ENCODE data around the gene IGFBPL1.
A peak's percentile ranks its signal among the peaks of the same experiment; 100 is the strongest.

IGFBPL1 gene

GRCh38 chr9:38374847-38375571 lies 49.2 kb downstream of the IGFBPL1 start:
- Histone ChIP-seq H3K27me3 (ENCODE audit: insufficient read depth, low read depth, severe bottlenecking) (no peaks in the 10 kb centered on the region), H3K36me3 (no peaks in the 10 kb centered on the region), H3K9me3 (ENCODE audit: severe bottlenecking) (no peaks in the 10 kb centered on the region), H3K4me3 (ENCODE audit: low read depth, low read length) (no peak overlapping the region), H3K27ac (no peak overlapping the region)
- DNase-seq, result no peak
- TF ChIP-seq CTCF (IDR thresholded peaks at IDR 0.05; ENCODE audit: low read depth, low read length), result no peak

GRCh38 chr9:38373679-38374078 lies 50.6 kb downstream of the IGFBPL1 start:
- no peak for DNase-seq
- H3K9me3 ChIP-seq (ENCODE audit: severe bottlenecking), result no peaks in the 10 kb centered on the region
- no peak overlapping the region for H3K4me3 ChIP-seq (ENCODE audit: low read depth, low read length)
- H3K27ac ChIP-seq, result no peak overlapping the region
- no peaks in the 10 kb centered on the region for H3K27me3 ChIP-seq (ENCODE audit: insufficient read depth, low read depth, severe bottlenecking)
- no peaks in the 10 kb centered on the region for H3K36me3 ChIP-seq
- no peak for TF ChIP-seq CTCF (IDR thresholded peaks at IDR 0.05; ENCODE audit: low read depth, low read length)

GRCh38 chr9:38372762-38373619 lies 51.3 kb downstream of the IGFBPL1 start:
- DNase-seq, result no peak
- no peak overlapping the region for H3K27ac ChIP-seq

GRCh38 chr9:38371495-38371894 lies 52.8 kb downstream of the IGFBPL1 start:
- Histone ChIP-seq H3K36me3 (no peaks in the 10 kb centered on the region), H3K27ac (no peak overlapping the region), H3K9me3 (ENCODE audit: severe bottlenecking) (no peaks in the 10 kb centered on the region), H3K4me3 (ENCODE audit: low read depth, low read length) (no peak overlapping the region), H3K27me3 (ENCODE audit: insufficient read depth, low read depth, severe bottlenecking) (no peaks in the 10 kb centered on the region)
- DNase-seq, result peak; percentile 73
- TF ChIP-seq CTCF (IDR thresholded peaks at IDR 0.05; ENCODE audit: low read depth, low read length), result peak; percentile 72

More at GRCh38 chr9:38372762-38373619, 51.3 kb downstream of the IGFBPL1 start:
- Histone ChIP-seq H3K9me3 (ENCODE audit: severe bottlenecking) (no peaks in the 10 kb centered on the region), H3K27me3 (ENCODE audit: insufficient read depth, low read depth, severe bottlenecking) (no peaks in the 10 kb centered on the region), H3K36me3 (no peaks in the 10 kb centered on the region), H3K4me3 (ENCODE audit: low read depth, low read length) (no peak overlapping the region)
- TF ChIP-seq CTCF (IDR thresholded peaks at IDR 0.05; ENCODE audit: low read depth, low read length), result no peak

GRCh38 chr9:38370176-38370575 lies 54.1 kb downstream of the IGFBPL1 start:
- H3K9me3 ChIP-seq (ENCODE audit: severe bottlenecking), result no peaks in the 10 kb centered on the region
- H3K27me3 ChIP-seq (ENCODE audit: insufficient read depth, low read depth, severe bottlenecking), result no peaks in the 10 kb centered on the region
- H3K27ac ChIP-seq, result no peak overlapping the region
- H3K4me3 ChIP-seq (ENCODE audit: low read depth, low read length), result no peak overlapping the region
- no peaks in the 10 kb centered on the region for H3K36me3 ChIP-seq
- TF ChIP-seq CTCF (IDR thresholded peaks at IDR 0.05; ENCODE audit: low read depth, low read length), result no peak
- no peak for DNase-seq

All from WERI-Rb-1 (cell line).